Eye (tissue), 1 donor: ENCODE results near the gene CCDC32.

Experiments used
- DNase-seq: peaks from one replicate; pipeline ENCODE4 v3.0.0-alpha.2; 2015

Gene CCDC32

DNA sequence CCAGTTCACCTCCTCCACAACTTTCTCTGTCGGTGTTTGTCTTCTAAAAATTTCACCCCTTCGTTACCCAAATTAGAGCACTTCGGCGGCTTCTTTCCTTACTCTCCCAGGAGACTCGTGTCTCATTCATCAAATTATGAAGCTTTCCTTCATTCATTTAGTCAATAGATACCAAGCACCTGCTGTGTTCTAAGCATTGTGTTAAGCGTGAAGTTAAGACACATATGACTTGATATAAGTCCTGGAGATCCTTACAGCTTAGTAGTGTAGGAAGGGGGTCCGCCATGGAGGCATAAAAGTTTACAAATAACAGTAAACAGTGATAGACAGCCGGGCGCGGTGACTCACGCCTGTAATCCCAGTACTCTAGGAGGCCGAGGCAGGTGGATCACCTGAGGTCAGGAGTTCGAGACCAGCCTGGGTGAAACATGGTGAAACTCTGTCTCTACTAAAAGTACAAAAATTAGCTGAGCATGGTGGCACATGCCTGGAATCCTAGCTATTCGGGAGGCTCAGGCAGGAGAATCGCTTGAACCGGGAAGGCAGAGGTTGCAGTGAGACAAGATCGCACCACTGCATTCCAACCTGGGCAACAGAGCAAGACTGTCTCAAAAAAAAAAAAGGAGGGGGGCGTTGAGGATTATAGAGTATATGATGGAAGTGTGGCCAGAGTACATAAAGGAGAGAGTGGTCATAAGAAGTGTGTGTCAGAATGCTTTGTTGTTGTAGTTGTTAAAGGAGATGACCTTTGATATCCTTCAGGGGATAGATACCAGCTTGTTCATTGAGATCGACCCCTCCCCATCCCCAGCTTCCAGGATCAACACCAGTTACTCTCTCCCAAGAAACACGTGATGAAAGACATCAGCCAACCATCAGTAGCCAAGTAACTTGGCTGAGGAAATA is 744 bp upstream of the CCDC32 start:
- no peak for DNase-seq

DNA sequence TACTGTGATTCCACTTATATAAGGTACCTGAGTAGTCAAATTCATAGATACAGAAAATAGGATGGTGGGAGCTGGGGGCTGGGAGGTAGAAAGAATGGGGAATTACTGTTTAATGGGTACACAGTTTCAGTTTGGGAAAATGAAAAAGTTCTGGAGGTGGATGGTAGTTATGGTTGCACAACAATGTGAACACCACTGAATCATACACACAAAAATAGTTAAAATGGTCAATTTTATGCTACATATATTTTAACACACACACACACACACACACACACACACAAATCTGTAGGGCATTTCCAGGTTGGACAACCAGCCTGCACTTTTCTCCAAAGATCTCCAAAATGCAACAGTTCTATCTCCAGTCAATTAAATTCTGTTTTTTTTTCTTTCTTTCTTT is 1.4 kb downstream of the CCDC32 start:
- no peak for DNase-seq

DNA sequence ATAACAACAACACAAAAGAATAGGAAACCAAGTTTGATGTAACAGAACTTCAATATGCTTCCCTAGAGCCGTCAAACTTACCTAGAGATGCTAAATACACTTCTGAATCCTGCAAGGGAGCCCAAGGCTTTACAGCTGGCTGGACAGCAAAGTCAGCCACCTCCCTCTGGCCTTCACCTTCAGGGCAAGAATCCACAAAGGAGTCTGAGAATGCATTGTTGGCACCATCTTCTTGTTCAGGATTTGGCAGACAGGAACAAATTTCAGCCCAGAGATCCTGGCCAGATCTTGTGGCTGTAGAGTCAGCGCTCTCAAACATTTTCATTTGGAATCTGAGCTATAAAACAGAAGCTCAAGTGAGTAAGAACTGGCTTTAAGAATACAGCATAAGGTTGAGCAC is 2.2 kb downstream of the CCDC32 start:
- DNase-seq, result no peak

DNA sequence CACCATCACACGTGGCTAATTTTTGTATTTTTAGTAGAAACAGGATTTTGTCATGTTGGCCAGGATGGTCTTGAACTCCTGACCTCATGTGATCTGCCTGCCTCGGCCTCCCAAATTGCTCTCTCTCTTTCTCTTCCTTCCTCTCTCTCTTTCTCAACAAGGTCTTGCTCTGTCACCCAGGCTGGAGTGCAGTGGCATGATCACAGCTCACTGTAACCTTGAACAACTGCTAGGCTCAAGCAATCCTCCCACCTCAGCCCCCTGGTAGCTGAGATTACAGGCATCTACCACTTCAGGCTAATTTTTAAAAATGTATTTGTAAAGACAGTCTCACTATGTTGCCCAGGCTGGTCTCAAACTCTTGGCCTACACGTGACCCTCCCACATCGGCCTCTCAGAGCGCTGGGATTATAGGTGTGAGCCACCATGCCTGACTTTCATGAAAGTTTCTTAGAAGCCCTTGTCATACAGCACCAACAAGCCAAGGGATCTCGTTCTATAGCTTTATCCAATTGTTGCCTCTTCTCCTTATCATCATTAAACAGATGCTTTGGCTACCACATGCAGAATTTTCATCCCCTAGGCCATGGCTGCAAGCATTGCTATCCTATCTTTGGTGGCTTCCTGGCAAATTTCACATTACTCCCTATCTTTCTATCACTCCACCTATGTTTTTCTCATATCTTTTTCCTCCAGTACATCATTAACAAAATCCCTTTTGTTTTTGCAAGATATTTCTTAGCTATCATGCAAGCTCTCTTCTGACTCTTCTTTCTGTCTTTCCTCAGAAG is 5.7 kb downstream of the CCDC32 start:
- DNase-seq, result no peak

DNA sequence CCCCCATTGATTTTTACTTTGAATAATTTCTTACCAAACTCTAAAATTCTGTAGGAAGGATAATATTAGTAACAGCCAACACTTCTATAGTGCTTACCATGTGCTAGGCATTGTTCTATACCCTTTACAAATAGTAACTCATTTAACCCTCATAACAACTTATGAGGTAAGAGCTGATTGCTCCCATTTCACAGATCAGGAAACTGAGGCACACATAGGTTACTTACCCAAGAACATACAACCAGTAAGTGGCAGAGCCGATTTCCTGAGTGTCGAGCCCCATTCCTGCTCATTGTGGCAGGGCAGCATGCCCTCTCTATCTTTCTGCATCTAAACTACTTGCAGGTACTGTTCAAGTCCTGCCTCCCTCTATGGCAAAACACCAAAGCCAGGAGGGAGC is 9.0 kb downstream of the CCDC32 start:
- no peak for DNase-seq

DNA sequence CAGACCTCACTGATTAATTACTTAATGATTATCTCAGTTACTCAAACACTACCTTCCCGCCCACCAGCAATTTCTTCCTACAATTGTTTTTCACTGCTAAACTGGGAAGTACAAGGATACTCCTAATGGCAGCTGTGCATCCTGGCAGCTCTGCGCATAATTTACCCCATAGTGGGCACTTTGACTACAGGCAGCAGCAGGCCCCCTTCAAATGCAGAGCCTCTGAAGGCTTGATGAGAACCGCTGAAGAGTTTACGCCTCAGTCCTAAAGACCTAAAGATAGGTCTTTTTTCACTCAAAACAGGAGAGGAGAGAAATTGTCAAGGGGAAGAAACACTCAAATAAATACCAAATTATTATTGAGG is 10.7 kb downstream of the CCDC32 start:
- no peak for DNase-seq

DNA sequence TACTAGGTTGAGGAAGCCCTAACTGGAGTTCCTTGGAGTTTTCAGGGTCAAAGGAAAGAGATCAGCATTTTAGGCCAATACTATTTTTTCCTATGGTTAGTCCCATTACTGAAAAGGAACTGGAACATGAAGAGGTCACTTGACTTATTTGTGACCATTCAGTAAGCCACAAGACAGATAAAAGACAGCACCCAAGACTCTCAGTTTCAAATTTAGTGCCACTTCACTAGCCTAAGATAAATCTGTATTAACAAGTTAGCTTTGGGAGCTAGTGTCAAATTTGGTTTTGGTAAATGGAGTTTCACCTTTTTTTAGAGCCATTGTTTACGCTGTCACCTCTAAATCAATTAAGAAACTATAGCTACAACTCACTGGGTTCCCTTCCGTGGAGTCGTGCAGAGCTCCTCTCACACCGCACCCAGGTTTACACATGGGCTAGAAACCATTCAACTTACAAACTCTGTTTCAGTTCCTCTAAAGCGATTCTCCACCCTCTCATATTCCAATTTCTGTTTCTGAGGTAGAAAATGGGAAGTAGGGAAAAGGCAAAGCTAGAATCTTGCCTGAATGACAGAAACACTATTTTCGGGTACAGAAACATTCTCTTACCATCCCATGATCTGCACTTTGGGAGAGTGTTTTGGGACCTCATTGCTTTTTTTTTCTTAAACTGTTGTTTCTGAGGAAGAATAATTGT is 14.4 kb downstream of the CCDC32 start:
- no peak for DNase-seq

DNA sequence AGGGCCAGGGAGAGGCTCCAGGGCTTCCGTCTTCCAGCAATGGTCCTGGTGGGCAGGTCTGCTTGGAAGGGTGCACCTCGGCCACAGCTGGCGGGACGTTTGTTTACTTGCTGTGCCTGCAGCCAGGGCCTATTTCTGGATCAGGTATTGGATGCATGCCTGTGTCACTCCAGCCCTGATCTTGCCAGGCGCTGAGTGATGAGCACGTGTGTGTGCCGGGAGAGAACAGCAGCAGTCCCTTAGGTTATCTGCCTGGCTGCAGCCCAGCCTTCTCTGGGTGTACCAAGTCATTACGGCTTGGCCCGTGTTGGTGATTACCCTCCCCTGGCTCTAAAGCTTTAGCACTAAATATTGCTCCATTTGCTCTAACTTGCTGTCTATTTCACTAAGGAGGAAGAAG is 14.9 kb downstream of the CCDC32 start:
- DNase-seq, result no peak

DNA sequence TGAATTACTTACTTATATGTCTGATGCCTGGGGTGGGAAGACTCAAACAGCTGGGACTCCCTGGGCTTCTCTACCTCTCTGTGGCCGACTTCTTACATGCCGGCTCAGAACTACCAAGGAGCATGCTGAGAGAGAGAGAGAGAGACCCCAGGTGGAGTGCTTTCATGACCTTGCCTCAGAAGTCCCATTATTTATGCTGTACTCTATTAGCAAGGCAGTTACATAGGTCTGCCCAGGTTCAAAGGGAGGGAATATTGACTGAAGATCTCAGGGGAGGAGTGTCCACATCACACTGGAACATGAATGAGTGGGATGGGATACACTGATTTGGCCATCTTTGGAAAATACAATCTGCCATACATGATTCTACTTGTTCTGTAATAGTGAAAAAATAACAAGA is 16.2 kb downstream of the CCDC32 start:
- no peak for DNase-seq

DNA sequence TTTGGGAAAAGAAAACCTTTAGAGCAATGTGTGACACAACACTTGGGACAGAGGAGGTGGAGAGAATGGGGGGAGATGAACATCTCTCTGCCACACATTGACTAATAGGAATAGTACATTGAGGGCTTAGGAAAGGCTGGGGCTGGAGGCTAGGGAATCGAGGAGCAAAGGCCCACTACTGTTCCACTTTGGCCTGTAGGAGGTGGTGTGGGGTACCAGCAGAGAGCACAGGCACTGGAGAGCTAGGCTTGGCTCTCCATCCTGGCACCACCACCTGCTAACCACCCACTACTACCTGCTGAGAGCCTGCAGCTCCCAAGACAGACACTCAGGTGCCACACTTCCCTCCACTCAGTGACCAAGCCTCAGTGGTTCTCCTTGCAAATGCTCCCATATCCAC is 19.4 kb downstream of the CCDC32 start:
- no peak for DNase-seq

DNA sequence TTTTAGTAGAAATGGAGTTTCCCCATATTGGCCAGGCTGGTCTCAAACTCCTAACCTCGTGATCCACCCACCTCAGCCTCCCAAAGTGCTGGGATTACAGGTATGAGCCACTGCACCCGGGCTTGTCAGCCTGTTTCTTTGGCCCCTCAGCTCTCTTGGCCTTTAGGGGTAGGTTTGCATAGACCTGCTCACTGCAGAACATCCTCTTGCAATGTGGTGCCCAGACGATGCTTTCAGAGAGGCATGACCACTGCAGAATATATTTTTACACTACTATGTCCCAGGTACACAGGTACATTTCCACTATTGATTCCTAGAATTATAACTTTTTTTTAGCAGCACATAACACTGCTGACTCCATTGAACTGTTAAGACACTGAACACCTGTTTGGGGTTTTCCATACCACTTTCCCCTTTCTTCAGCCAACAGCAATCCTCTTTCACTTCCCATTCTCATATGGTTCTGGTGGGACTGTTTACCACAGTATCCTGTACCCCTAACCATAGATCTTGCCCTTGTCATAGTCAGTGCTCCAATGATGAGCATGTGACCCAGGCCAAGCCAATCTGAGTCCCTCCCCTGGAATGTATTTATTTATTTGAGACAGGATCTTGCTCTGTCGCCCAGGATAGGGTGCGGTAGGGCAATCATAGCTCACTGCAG is 21.1 kb downstream of the CCDC32 start:
- DNase-seq, result no peak

DNA sequence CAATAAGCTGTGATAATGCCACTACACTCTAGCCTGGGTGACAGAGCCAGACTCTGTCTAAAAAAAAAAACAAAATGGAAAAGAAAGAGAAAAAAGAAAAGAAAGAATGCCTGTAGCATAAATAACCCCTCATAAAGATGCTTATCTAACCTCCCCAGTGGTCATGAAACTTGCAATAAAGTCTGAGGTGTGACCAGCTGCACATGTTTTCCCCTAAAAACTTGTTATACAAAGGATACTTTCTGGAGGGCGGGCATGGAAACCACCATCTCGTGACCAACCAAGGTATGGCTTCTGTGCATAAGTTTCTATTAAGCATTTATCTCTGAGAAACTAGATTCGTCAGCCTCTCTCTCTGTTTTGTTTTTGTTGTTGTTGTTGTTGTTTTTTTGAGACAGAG is 21.8 kb downstream of the CCDC32 start:
- DNase-seq, result no peak

DNA sequence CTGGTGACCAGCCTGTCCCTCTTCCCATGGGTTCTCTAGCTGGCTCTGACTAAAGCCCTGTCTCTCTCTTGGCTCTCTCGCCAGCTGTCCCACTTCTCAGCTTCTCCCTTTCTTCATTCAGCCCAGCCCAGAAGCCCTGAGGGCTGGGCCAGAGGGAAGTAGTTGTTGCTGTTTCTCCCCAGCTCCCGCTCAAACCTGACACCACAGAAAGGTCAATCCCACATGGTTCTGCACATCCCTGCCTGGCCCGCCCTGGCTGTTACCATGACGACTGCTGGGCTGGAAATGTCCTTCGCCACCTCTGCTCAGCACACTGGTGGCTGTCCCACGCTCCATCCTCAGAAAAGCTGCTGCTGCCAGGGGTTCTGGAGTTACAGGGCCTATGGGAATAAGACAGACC is 25.9 kb downstream of the CCDC32 start:
- peak; percentile 50 for DNase-seq

DNA sequence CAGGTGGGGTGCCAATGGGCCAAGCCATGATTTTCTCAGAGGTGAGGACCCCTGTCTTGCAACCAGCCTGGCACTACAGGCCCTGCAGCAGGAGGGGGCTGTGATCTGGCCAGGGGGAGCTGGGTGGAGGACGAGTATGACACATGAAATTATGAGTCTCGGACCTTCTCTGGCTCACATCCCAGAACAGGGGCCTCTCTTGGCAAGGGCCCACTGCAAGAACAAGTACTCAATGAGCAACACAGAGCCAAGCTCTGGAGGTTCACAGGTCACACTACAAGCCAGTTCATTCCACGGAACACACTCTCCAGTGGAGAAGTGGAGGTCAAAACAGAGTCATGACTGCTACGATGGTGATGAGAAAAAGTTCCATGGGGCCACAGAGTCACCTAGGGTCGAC is 28.3 kb downstream of the CCDC32 start:
- no peak for DNase-seq

DNA sequence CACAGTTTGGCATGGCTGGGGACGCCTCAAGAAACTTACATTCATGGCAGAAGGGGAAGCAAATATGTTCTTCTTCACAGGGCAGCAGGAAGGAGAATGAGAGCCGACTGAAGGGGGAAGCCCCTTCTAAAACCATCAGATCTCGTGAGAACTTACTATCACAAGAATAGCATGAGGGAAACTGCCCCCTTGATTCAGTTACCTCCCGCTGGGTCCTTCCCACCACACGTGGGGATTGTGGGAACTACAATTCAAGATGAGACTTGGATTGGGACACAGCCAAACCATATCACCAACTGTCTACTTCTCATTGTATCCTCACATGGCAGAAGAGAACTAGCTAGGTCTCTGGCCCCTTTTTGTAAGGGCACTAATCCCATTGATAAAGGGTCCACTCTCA is 30.5 kb downstream of the CCDC32 start:
- DNase-seq, result no peak

DNA sequence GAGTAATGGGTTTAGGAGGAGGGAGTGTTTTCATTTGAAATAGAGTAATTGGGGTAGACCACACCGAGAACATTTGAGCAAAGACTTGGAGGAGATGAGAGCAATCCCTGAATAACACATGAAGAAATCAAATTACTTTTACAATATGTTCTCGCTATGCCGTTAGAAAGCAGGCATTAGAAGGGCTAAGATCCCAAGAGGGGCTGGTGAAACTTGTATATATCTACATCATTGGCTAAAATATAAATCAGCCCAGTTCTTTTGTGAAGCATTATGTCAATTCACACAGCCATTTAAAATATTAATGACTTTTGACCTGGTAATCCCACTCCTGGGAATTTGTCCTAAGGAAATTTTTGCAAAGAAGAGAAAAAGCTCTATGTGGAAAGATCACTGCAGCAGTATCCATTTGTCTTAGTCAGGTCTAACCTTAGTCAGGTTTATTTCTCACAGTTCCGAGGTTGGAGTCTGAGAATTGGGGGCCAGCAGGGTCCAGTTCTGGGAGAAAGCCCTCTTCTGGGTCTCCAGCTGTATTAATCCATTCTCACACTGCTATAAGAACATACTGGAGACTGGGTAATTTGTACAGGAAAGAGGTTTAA is 31.0 kb downstream of the CCDC32 start:
- DNase-seq, result no peak

DNA sequence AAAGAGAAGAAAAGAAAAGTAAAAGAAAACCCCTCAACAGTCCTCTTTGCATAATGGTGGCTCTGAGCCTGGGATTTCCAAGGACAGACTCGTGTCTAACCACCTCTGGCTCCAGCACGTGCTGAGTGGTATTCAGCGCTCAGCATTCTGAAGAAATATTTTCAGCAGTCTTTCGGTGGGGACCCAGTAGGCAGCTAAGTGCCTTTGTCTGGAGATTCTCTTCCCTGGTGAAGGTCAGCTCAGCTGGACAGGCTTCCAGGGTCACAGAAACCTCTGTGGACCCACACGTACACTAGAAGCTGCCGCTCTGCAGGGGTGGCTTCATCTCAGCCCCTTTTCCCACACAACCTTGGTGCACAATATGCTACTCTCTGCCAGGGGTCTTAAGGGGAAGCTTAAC is 36.0 kb downstream of the CCDC32 start:
- DNase-seq, result no peak

DNA sequence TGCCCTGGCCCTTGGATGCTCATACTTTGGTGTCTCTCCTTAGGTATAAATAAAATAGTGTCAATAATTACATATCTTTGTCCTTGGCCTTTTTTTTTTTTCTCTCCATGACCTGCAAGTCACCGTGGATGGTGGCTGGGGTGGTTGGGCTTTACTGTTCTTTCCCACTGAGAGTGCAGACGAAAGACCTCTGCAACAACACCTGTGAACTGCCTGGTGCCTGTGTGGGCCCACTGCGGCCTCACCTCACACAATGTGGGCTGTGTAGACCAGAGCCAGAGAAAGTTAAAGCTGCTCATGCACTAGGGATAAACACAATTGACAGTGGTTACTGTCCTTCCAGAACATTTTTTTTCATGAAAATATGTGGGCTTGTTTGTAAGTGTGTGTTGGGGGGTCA is 39.0 kb downstream of the CCDC32 start:
- DNase-seq, result no peak

DNA sequence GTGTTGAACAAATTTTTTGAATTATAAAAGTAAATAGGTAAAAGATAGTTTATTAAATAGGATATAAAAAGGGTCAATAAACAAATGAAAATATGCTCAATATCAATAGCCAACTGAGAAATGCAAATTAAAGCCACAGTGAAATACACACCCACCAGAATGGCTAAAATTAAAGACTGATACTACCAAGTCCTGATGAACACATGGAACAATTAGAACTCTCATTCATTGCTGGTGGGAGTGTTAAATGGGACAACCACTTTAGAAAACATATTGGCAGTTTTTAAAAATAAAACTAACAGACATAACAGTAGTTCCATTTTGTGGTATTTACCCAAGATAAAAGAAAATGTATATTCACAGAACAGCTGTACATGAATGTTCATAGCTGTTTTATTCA is 41.2 kb downstream of the CCDC32 start:
- DNase-seq, result no peak

DNA sequence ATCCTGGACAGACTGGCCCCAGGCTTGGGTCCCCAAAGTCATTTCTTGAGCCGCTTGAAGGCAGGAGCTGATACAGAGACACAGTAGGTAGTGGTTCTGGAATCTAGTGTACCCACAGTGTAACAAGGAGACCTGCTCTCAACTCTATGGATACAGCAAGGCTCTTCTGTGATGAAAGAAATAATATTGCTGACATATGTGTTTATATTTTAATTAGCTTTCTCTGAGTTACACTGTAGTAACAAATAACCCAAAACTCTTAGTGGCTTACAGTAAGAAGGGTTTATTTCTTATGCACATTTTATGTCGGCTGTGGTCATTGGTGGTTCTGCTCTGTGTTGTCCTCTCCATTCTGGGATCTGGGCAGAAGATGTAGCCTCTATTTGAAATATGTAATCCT is 48.5 kb downstream of the CCDC32 start:
- DNase-seq, result no peak

DNA sequence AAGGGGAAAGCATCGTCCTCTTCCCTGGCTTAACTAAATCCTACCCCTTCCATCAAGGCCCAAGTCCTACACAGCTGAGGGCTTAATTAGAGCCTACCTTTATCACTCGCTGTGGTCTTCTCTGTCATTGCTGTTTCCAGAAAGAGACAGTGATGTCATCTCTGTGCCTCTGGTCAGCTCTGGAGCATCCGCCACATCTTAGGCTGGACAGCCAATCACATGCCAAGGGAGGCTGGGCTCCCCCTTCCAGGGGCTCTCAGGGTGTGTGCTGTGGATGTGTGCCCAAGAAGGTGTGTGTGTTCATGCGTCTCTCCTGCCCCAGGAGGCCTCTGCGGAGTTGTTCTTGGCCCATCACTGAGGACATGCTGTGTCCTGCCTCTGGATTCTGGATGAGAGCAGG is 51.2 kb downstream of the CCDC32 start:
- no peak for DNase-seq

DNA sequence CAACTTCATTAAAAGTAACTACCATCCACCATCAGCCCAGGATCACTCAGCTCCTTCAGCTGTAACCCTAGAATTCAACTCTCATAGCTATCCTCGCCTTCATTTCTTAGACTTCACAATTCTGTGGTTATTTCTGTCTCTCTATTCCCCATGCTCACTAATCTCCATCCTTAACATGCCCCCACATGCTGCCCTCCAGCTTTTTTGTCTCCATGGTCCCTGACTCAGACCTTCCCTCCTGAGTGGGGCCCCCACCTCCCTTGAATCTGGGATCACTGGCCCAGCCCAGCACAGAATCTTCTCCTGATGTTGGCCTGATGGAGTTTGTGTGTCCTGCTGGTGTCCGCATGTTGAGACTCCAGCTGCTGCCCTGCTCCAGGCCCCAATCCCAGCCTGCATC is 52.4 kb downstream of the CCDC32 start:
- DNase-seq, result no peak
